Ectodermal cell (in vitro differentiated cells): ENCODE results near the gene TMEM208.

Experiments
- H3K27ac ChIP-seq: 2 replicates; pipeline ENCODE4 v1.7.0; 2013; ENCODE audit warnings: mild to moderate bottlenecking, low read depth, low read length; ENCODE audit not compliant: insufficient read depth, poor library complexity, severe bottlenecking
- H3K27me3 ChIP-seq: 2 replicates; pipeline ENCODE4 v1.7.0; 2013; ENCODE audit warnings: mild to moderate bottlenecking, low read length; ENCODE audit not compliant: insufficient read depth, control insufficient read depth, poor library complexity, severe bottlenecking
- H3K36me3 ChIP-seq: one replicate; pipeline ENCODE4 v1.7.0; 2013; ENCODE audit warnings: low read length; ENCODE audit not compliant: control insufficient read depth, insufficient read depth
- H3K4me1 ChIP-seq: one replicate; pipeline ENCODE4 v1.7.0; 2013; ENCODE audit warnings: low read length; ENCODE audit not compliant: control insufficient read depth, insufficient read depth
- H3K4me3 ChIP-seq: 2 replicates; pipeline ENCODE4 v1.7.0; 2013; ENCODE audit warnings: low read depth, low read length, control low read depth; ENCODE audit not compliant: insufficient read depth
- H3K9me3 ChIP-seq: 2 replicates; pipeline ENCODE4 v1.7.0; 2013; ENCODE audit warnings: mild to moderate bottlenecking, low read length, moderate library complexity; ENCODE audit not compliant: control insufficient read depth
- WGBS, 2 experiments: methylation state at CpG; one replicate each; pipeline ENCODE4 v1.1.7; 2013; ENCODE audit warnings: missing lambda C conversion rate in 2 of 2; 5-methylcytosine and 5-hydroxymethylcytosine counted together

Gene TMEM208

DNA sequence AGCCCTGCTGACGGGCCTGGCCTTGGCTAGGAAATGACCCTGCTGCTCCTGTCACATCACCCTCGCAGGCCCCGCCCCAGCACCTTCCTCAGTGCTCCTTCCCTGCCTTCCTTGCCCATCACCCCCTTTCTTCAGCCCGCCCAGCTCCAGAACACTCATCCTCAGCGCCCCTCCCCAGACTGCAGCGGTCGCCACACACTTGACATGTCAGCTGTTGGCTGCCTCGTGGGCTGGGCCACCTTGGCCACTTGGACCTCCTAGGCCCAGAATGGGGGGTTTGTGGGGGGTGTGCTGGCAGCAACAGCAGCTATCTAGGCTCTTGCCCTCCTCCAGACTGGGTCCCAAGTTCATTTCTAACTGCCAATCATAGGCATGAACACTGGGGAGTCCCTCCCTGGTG, 17.4 kb upstream of the TMEM208 start:
- WGBS, 2 experiments: 86% methylated on average over 8 of the region's 8 CpGs

DNA sequence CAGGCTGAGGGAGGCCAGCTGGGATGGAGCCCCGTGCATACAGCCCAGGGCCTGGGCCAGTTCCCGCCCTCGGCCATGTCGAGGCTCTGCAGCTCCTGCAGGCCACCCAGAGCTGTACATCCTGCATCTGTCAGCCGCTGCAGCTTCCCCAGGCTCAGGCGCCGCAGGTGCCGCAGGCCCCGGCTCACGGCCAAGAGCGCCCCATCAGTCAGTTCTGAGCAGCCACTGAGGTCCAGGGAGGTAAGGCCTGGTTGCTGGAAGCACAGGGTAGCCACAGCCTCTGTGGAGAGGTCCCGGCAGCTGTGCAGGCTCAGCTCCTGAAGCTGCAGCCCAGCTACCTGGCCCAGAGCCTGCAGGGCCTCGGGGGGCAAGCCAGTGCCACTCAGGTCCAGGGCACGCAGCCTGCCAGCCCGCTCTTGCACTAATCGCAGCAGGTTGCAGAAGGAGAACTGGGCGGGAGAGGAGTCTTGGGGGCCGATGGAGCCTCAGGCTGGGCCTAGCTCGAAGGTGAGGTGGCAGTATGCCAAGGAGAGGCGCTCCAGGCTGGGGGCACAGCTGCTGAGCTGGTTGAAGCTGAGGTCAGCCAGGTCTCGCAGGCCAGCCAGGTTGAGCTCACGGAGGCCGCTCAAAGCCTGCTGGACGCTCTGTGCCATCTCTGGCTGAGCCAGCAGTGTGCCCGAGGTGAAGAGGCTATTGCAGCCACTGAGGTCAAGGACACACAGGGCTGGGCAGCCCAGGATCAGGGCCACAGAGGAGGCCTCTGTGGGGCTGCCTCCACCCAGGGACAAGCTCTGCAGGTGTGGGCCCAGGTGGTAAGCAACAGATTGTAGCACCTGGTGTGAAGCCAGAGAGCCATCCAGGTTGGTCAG, 16.6 kb upstream of the TMEM208 start:
- WGBS, 2 experiments: 91 to 92% methylated on average over 25 of the region's 25 CpGs
- no peak overlapping the region for H3K4me3 ChIP-seq

More for the DNA sequence above, 17.4 kb upstream of the TMEM208 start:
- no peak overlapping the region for H3K4me3 ChIP-seq
- H3K36me3 ChIP-seq: no peaks in the 10 kb centered on the region
- no peaks in the 10 kb centered on the region for H3K27me3 ChIP-seq
- no peaks in the 10 kb centered on the region for H3K9me3 ChIP-seq
- H3K27ac ChIP-seq: no peak overlapping the region
- H3K4me1 ChIP-seq: peaks cover 15% of the 10 kb centered on the region

DNA sequence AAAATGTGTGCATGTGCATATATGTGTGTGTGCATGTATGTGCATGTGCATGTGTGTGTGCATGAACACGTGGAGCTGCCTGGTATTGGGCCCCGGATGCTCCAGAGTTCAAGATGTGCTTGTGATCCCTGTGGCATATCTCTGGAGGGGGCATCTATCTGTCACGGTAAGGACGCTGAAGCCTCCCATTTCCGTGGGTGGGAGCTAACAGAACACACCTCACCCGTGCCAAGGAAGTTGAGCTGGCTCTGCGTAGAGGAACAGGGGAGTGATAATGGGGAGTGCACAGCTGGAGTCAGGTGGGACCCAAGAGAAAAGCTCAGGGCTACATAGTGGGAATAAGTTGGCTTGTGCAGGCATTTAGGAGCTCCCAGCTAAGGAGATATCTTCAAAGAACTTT, 15.3 kb upstream of the TMEM208 start:
- H3K4me1 ChIP-seq: peaks cover 11% of the 10 kb centered on the region
- no peaks in the 10 kb centered on the region for H3K27me3 ChIP-seq
- WGBS, 2 experiments: 84 to 87% methylated on average over 7 of the region's 7 CpGs
- no peaks in the 10 kb centered on the region for H3K9me3 ChIP-seq
- no peaks in the 10 kb centered on the region for H3K36me3 ChIP-seq
- H3K27ac ChIP-seq: no peak overlapping the region
- no peak overlapping the region for H3K4me3 ChIP-seq

More for the DNA sequence above, 16.6 kb upstream of the TMEM208 start:
- Histone ChIP-seq H3K27ac (no peak overlapping the region), H3K36me3 (no peaks in the 10 kb centered on the region), H3K27me3 (no peaks in the 10 kb centered on the region), H3K4me1 (peaks cover 15% of the 10 kb centered on the region), H3K9me3 (no peaks in the 10 kb centered on the region)

DNA sequence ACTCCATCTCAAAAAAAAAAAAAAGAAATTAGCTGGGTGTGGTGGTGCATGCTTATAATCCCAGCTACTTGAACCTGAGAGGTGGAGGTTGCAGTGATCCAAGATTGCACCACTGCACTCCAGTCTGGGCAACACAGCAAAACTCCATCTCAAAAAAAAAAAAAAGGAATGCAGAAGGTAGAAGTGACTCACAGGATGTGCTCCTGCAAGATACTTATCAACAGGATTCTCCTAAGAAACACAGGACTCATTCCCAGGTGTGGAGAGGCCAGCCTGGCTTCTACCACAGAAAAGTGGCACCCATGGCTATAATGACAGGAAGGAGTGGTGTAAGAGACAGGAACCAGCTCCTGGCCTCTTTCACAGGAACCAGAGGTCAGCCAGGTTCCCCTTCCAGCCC, 14.2 kb upstream of the TMEM208 start:
- no peak overlapping the region for H3K27ac ChIP-seq
- no peaks in the 10 kb centered on the region for H3K27me3 ChIP-seq
- H3K4me1 ChIP-seq: no peaks in the 10 kb centered on the region
- no peak overlapping the region for H3K4me3 ChIP-seq
- H3K9me3 ChIP-seq: no peaks in the 10 kb centered on the region
- no peaks in the 10 kb centered on the region for H3K36me3 ChIP-seq

DNA sequence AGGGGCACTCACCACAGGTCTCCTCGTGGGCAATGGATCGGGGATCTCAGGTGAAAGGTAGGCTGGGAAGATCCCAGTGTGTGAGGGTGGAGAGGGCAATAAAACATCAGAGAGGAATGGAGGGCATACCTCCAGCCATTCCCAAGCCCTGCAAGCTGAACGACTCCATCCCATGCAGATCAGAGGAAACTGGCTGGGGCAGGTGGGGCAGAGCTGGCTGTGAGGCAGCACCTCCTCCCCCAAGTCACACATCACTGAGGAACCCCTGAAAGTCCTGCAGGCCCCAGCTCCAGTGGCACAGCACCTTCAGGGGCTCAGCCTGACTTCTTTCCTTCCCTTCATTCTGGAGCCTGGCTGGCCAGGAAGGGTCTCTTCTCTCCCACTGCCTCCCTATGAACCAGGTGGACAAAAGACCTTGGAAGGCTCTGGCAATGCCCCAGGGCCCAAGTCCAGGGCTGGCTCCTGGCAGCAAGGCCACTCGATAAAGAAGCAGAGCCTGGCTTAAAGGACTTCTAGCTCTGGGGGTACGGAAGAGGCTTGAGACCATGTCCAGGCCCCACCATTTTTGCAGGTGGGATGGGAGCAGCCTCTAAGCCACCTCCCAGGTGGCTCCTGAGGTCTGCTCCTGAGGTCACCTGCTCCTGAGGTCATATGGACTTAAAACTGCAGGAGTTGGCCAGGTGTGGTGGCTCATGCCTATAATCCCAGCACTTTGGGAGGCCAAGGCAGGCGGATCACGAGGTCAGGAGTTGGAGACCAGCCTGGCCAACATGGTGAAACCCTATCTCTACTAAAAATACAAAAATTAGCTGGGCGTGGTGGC, 13.5 kb upstream of the TMEM208 start:
- no peaks in the 10 kb centered on the region for H3K27me3 ChIP-seq
- H3K36me3 ChIP-seq: no peaks in the 10 kb centered on the region
- H3K4me1 ChIP-seq: no peaks in the 10 kb centered on the region
- H3K4me3 ChIP-seq: no peak overlapping the region
- H3K9me3 ChIP-seq: no peaks in the 10 kb centered on the region
- H3K27ac ChIP-seq: no peak overlapping the region
- WGBS, 2 experiments: 86 to 89% methylated on average over 8 of the region's 8 CpGs

DNA sequence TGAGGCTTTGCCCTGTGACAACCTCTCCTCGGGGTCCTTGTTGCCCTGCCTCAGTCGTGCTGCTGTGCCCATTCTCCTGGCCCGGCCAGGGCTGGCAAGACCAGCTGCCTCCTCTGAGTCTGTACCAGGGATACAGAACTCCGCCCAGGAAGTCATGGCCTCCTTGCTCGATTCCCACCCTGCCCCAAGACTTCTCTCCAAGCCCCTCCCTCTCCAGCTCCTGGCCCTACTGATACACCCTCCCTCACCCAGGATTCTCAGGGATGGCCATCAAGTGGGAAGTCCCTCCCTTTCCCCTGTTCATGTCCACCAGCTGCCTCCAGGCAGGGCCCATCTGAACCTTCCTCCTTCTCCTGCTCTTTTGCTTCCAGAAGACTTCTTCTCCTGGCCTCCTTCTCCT, 11.2 kb upstream of the TMEM208 start:
- H3K4me3 ChIP-seq: no peak overlapping the region
- 77% methylated on average over 5 of the region's 5 CpGs for WGBS, 2 experiments
- no peaks in the 10 kb centered on the region for H3K36me3 ChIP-seq
- H3K27me3 ChIP-seq: no peaks in the 10 kb centered on the region
- H3K27ac ChIP-seq: no peak overlapping the region
- no peaks in the 10 kb centered on the region for H3K4me1 ChIP-seq
- no peaks in the 10 kb centered on the region for H3K9me3 ChIP-seq

DNA sequence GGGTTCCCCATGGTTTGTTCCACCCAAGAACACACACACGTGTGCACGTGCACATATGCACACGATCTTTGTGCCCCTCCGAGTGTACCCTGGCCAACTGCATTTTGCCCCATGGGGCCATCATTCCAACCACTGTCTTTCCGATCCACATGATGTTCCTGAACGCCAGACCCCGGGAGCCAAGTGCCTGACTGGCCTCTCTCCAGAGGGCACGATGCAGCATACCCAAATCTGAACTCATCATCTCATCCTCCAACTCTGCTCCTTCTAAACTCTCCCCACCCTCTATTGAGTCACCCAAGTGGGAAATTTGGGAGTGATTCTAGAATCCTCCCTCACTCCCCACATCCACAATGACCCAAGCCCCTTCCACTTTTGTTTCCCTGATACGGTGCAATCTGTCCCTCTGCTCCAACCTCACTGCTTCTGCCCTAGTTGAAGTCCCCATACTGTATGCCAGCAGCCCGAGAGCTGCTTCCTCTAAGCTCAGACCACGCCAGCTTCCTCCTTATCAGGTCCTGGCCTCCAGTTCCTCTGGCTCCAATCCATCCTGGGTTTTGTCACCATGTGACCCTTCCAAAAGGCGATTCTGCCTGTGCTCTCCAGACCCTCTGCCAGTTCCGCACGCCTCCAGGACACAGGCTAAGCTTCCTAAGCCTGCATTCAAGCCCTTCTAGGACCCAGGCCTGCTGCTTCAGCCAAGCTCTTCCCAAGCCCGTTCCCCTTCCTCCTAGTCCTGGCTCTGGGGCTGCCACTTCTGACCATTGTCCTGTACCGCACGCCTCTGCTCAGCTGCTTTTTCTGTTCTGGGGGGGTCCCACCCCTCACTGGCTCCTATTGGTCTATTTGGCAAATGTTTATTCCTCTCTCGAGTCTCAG, 10.1 kb upstream of the TMEM208 start:
- Histone ChIP-seq H3K4me3 (no peak overlapping the region), H3K9me3 (no peaks in the 10 kb centered on the region), H3K36me3 (no peaks in the 10 kb centered on the region), H3K27me3 (no peaks in the 10 kb centered on the region), H3K27ac (no peak overlapping the region), H3K4me1 (no peaks in the 10 kb centered on the region)
- 89% methylated on average over 18 of the region's 18 CpGs for WGBS, 2 experiments

DNA sequence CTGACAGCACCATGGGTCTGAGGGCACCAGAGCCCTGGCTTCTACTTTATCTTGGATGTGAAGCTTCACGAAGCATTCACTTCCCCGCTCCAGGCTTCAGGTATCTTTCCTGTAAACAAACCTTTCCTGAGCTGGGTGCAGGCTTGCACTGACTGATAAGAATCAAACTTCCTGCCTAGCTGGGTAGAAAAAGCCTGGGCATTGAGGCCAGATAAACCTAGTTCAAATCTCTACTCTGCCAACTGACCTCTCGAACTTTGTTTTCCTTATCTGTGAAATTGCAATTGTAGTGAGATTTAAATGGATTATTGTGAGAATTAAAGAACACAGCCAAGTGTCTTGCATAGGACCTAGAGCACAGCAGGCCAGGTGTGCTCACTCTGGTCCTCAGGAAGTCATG, 2.9 kb upstream of the TMEM208 start:
- Histone ChIP-seq H3K4me3 (no peak overlapping the region), H3K36me3 (peaks cover 8% of the 10 kb centered on the region), H3K27me3 (no peaks in the 10 kb centered on the region), H3K27ac (no peak overlapping the region), H3K9me3 (no peaks in the 10 kb centered on the region), H3K4me1 (peaks cover 6% of the 10 kb centered on the region)
- WGBS, 2 experiments: 92 to 93% methylated on average over 3 of the region's 3 CpGs

DNA sequence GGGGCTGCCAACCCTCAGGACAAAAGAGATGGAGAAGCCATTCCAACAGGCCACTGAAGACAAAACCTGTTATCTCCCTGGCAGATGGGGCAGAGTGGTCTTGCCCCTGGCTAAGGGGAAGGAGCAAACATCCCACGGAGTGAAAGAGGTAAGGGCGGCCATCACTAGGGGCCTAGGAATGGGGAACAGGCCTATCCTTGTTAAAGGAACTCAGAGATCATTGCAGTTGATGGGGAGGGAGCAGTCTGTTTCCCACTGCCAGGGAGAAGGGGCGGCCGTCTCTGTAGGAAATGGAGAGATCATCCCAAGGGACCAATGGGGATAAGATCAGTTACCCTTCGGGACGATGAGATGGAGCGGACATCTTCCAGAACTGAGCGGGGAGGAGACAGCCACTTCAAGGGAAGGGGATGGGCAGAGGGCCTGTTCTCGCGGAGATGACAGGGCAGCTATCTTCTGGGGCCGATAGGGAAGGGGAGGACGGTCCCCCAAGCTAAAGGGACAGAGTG, 581 bp upstream of the TMEM208 start:
- WGBS, 2 experiments: 15% methylated on average over 12 of the region's 12 CpGs
- Histone ChIP-seq H3K27ac (no peak overlapping the region), H3K4me1 (peaks cover 6% of the 10 kb centered on the region), H3K27me3 (no peaks in the 10 kb centered on the region), H3K9me3 (no peaks in the 10 kb centered on the region), H3K36me3 (peaks cover 9% of the 10 kb centered on the region), H3K4me3 (peak overlapping the region; percentile 100)
